K562 (cell line): ENCODE results near the gene BANP. TPM values are rescaled to one million over a fixed set of nuclear protein-coding genes. Genes with fewer than 3 reads are reported as not detected.

Experiments
- BRD9 ChIP-seq: fragments of 450-650 bp; IDR thresholded peaks from 2 replicates; pipeline ENCODE4 v1.6.1; 2018; ENCODE audit warnings: low read depth; ENCODE audit not compliant: partially characterized antibody
- CHCHD3 ChIP-seq: fragments of 250-450 bp; sonication (Bioruptor Pico); IDR thresholded peaks from 2 replicates; pipeline ENCODE4 v2.1.2; 2022; ENCODE audit warnings: mild to moderate bottlenecking
- ELF1 ChIP-seq: fragments of 200-800 bp; sonication (Bioruptor generic); IDR thresholded peaks from 2 replicates; pipeline ENCODE4 v1.6.1; 2016; ENCODE audit warnings: missing genetic modification characterization, missing compliant biosample characterization
- ELF4 ChIP-seq: fragments of 450-650 bp; formaldehyde crosslinking; IDR thresholded peaks from 2 replicates; pipeline ENCODE4 v1.4.0; 2022; ENCODE audit warnings: missing genetic modification characterization
- FOXM1 ChIP-seq, 2 experiments: fragments of 450-650 bp in 1 of 2; sonication (generic) in 1 of 2; formaldehyde crosslinking in 1 of 2; IDR thresholded peaks; 2 replicates each; pipeline versions ENCODE4 v1.6.1 to v1.9.0; 2017 to 2022; ENCODE audit warnings: low read depth in 2 of 2, mild to moderate bottlenecking in 2 of 2, missing genetic modification reagents in 1 of 2, moderate library complexity in 1 of 2
- GTF2E2 ChIP-seq: fragments of 200-800 bp; sonication (Bioruptor generic); IDR thresholded peaks from 2 replicates; pipeline ENCODE4 v1.6.1; 2016; ENCODE audit warnings: missing genetic modification characterization, missing compliant biosample characterization
- HDAC8 ChIP-seq: fragments of 450-650 bp; IDR thresholded peaks from 2 replicates; pipeline ENCODE4 v1.6.1; 2016; ENCODE audit warnings: mild to moderate bottlenecking, missing genetic modification characterization, moderate library complexity, missing compliant biosample characterization
- HSF4 ChIP-seq: fragments of 250-450 bp; sonication (Bioruptor Pico); IDR thresholded peaks from 2 replicates; pipeline ENCODE4 v2.1.2; 2022; ENCODE audit warnings: mild to moderate bottlenecking, moderate library complexity, borderline replicate concordance
- JUND ChIP-seq, 2 experiments: IDR thresholded peaks; 2 replicates in 1 of 2; 3 replicates in 1 of 2; pipeline ENCODE4 v1.6.1; 2011; ENCODE audit warnings: borderline replicate concordance in 2 of 2, low read depth in 2 of 2, low read length in 2 of 2, improper control_type of control experiment in 1 of 2, missing biosample characterization in 1 of 2, missing genetic modification characterization in 1 of 2, missing genetic modification reagents in 1 of 2
- KAT7 ChIP-seq: sonication (generic); formaldehyde crosslinking; IDR thresholded peaks from 2 replicates; pipeline ENCODE4 v1.8.0; 2022; ENCODE audit warnings: missing genetic modification reagents, mild to moderate bottlenecking, borderline replicate concordance
- MAFF ChIP-seq: IDR thresholded peaks from 2 replicates; pipeline ENCODE4 v1.6.1; 2012; ENCODE audit warnings: low read length, improper control_type of control experiment
- NR2F6 ChIP-seq: fragments of 450-650 bp; formaldehyde crosslinking; IDR thresholded peaks from 2 replicates; pipeline ENCODE4 v1.4.0; 2020; ENCODE audit warnings: mild to moderate bottlenecking
- POLR2G ChIP-seq: fragments of 200-400 bp; formaldehyde crosslinking; IDR thresholded peaks from 2 replicates; pipeline ENCODE4 v1.6.1; 2017; ENCODE audit warnings: low read depth, mild to moderate bottlenecking, antibody characterized with exemption, low read length, moderate library complexity
- ZBED1 ChIP-seq: IDR thresholded peaks from 2 replicates; pipeline ENCODE4 v1.6.1; 2014
- ZNF3 ChIP-seq: fragments of 250-450 bp; sonication (Bioruptor Pico); IDR thresholded peaks from 2 replicates; pipeline ENCODE4 v1.5.0; 2021; ENCODE audit warnings: mild to moderate bottlenecking, moderate library complexity
- ZNF583 ChIP-seq: fragments of 250-450 bp; sonication (Bioruptor Pico); IDR thresholded peaks from 2 replicates; pipeline ENCODE4 v1.4.0; 2020
- ZNF699 ChIP-seq: fragments of 250-450 bp; sonication (Bioruptor Pico); IDR thresholded peaks from 2 replicates; pipeline ENCODE4 v1.8.0; 2021; ENCODE audit warnings: mild to moderate bottlenecking, moderate library complexity; ENCODE audit not compliant: insufficient replicate concordance
- polyA plus RNA-seq, 8 experiments: library from polyadenylated mRNA; depleted of rRNA in 4 of 8; stranded (reverse) in 5 of 8; unstranded in 3 of 8; fragments of >200 nt; fragmentation: Nextera tagmentation in 2 of 8; fragmentation: Illumina TruSeq in 1 of 8; extraction: Ambion mirVana in 2 of 8; extraction: Trizol in 1 of 8; gene quantifications; 2 replicates each; pipeline versions ENCODE4 v1.2.1 to v1.2.3, GENCODE V29; 2011 to 2014; ENCODE audit warnings: inconsistent platforms in 1 of 8, missing spikeins in 1 of 8
- total RNA-seq, 7 experiments: library from RNA; depleted of rRNA in 6 of 7; stranded (reverse); fragments of >200 nt in 6 of 7; fragmentation: Illumina TruSeq in 2 of 7; extraction: Trizol in 2 of 7; gene quantifications; 2 replicates each; pipeline versions ENCODE4 v1.2.1 to v1.2.3, GENCODE V29; 2011 to 2021; ENCODE audit warnings: low replicate concordance in 1 of 7
- TF ChIP-seq, protein P1 (sequence below): sonication (generic); IDR thresholded peaks from 2 replicates; pipeline ENCODE4 v1.6.1; 2016
- TF ChIP-seq, protein P2 (sequence below), 2 experiments: fragments of 450-650 bp in 1 of 2; IDR thresholded peaks; 2 replicates each; pipeline ENCODE4 v1.6.1; 2011 to 2017; ENCODE audit warnings: low read depth in 2 of 2, antibody characterized with exemption in 1 of 2, borderline replicate concordance in 1 of 2, low read length in 1 of 2, mild to moderate bottlenecking in 1 of 2, mixed read lengths in 1 of 2; ENCODE audit not compliant: control insufficient read depth in 1 of 2
- TF ChIP-seq, protein P3 (sequence below): fragments of 450-650 bp; formaldehyde crosslinking; IDR thresholded peaks from 2 replicates; pipeline ENCODE4 v1.4.0; 2020; ENCODE audit warnings: mild to moderate bottlenecking, moderate library complexity
- TF ChIP-seq, protein P4 (sequence below): fragments of 150-350 bp; conservative IDR thresholded peaks from 2 replicates; pipeline ENCODE4 v1.6.1; 2014; ENCODE audit warnings: low read length

BANP gene
- total and polyA plus RNA-seq, 9 of the 15 experiments (the other 6 are each of a cell fraction or from before 2014, with no cell fraction given), result 4.6 to 22.1 (median 15.6) TPM

DNA sequence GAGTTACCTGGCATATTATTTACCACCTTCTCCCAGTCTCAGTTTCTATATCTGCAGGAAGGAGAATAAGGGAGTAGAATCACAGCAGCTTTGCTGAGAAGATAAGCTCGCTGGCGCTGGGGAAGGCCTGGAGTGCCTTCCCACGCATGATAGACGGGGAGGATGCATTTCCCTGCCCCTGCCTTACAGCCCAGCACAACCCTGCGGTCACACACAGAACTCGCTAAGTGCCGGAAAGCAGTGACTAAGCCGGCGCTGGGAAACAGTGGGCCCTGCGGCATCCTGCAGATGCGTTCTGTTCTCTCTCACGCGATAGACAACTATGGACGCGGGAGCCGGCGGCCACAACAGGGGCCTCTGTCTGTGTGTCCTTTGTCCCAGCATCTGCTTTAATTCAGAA is 19.7 kb upstream of the BANP start (continued):
- no peak for TF ChIP-seq NR2F6 (CRISPR knock-in tag)
- TF ChIP-seq, protein P1, sequence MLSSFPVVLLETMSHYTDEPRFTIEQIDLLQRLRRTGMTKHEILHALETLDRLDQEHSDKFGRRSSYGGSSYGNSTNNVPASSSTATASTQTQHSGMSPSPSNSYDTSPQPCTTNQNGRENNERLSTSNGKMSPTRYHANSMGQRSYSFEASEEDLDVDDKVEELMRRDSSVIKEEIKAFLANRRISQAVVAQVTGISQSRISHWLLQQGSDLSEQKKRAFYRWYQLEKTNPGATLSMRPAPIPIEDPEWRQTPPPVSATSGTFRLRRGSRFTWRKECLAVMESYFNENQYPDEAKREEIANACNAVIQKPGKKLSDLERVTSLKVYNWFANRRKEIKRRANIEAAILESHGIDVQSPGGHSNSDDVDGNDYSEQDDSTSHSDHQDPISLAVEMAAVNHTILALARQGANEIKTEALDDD, result 0 out of 2 replicates have a peak, but pooled peaks have one; percentile 20
- no peak for TF ChIP-seq ZNF699 (CRISPR knock-in tag)
- TF ChIP-seq, protein P2, sequence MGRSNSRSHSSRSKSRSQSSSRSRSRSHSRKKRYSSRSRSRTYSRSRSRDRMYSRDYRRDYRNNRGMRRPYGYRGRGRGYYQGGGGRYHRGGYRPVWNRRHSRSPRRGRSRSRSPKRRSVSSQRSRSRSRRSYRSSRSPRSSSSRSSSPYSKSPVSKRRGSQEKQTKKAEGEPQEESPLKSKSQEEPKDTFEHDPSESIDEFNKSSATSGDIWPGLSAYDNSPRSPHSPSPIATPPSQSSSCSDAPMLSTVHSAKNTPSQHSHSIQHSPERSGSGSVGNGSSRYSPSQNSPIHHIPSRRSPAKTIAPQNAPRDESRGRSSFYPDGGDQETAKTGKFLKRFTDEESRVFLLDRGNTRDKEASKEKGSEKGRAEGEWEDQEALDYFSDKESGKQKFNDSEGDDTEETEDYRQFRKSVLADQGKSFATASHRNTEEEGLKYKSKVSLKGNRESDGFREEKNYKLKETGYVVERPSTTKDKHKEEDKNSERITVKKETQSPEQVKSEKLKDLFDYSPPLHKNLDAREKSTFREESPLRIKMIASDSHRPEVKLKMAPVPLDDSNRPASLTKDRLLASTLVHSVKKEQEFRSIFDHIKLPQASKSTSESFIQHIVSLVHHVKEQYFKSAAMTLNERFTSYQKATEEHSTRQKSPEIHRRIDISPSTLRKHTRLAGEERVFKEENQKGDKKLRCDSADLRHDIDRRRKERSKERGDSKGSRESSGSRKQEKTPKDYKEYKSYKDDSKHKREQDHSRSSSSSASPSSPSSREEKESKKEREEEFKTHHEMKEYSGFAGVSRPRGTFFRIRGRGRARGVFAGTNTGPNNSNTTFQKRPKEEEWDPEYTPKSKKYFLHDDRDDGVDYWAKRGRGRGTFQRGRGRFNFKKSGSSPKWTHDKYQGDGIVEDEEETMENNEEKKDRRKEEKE (IDR thresholded peaks at IDR 0.05; ENCODE audit: borderline replicate concordance in 1 of 2, control insufficient read depth in 1 of 2, low read depth in 2 of 2, low read length in 1 of 2), result no peak
- no peak for TF ChIP-seq ELF1
- TF ChIP-seq, protein P3, sequence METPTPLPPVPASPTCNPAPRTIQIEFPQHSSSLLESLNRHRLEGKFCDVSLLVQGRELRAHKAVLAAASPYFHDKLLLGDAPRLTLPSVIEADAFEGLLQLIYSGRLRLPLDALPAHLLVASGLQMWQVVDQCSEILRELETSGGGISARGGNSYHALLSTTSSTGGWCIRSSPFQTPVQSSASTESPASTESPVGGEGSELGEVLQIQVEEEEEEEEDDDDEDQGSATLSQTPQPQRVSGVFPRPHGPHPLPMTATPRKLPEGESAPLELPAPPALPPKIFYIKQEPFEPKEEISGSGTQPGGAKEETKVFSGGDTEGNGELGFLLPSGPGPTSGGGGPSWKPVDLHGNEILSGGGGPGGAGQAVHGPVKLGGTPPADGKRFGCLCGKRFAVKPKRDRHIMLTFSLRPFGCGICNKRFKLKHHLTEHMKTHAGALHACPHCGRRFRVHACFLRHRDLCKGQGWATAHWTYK, result no peak
- TF ChIP-seq MAFF, result no peak
- no peak for TF ChIP-seq CHCHD3 (CRISPR knock-in tag)
- TF ChIP-seq ZBED1, result no peak
- no peak for TF ChIP-seq FOXM1 (IDR thresholded peaks at IDR 0.05; ENCODE audit: low read depth)
- TF ChIP-seq FOXM1 (CRISPR knock-in tag; IDR thresholded peaks at IDR 0.05; ENCODE audit: low read depth), result no peak
- no peak for TF ChIP-seq ZNF3
- TF ChIP-seq HDAC8 (tag), result no peak
- TF ChIP-seq, protein P4, sequence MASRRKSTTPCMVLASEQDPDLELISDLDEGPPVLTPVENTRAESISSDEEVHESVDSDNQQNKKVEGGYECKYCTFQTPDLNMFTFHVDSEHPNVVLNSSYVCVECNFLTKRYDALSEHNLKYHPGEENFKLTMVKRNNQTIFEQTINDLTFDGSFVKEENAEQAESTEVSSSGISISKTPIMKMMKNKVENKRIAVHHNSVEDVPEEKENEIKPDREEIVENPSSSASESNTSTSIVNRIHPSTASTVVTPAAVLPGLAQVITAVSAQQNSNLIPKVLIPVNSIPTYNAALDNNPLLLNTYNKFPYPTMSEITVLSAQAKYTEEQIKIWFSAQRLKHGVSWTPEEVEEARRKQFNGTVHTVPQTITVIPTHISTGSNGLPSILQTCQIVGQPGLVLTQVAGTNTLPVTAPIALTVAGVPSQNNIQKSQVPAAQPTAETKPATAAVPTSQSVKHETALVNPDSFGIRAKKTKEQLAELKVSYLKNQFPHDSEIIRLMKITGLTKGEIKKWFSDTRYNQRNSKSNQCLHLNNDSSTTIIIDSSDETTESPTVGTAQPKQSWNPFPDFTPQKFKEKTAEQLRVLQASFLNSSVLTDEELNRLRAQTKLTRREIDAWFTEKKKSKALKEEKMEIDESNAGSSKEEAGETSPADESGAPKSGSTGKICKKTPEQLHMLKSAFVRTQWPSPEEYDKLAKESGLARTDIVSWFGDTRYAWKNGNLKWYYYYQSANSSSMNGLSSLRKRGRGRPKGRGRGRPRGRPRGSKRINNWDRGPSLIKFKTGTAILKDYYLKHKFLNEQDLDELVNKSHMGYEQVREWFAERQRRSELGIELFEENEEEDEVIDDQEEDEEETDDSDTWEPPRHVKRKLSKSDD, result no peak
- no peak for TF ChIP-seq BRD9
- no peak for TF ChIP-seq GTF2E2 (tag)
- no peak for TF ChIP-seq HSF4 (CRISPR knock-in tag)
- no peak for TF ChIP-seq ELF4 (CRISPR knock-in tag)
- TF ChIP-seq JUND (IDR thresholded peaks at IDR 0.05; ENCODE audit: borderline replicate concordance, low read depth, low read length), result peak; percentile 66
- no peak; the same call in 2 of the 3 replicates for TF ChIP-seq JUND (tag; IDR thresholded peaks at IDR 0.05; ENCODE audit: borderline replicate concordance, low read depth, low read length)
- no peak for TF ChIP-seq POLR2G
- TF ChIP-seq ZNF583, result no peak
- no peak for TF ChIP-seq KAT7
